ENCODE results near the gene FLYWCH1.

Gene FLYWCH1

GRCh38 chr16:2981177-2981898, 69.6 kb downstream of the FLYWCH1 start:
- DNase-seq (ENCODE audit: low read depth in 1 of 2, low spot score in 1 of 2) = no peak

DNA sequence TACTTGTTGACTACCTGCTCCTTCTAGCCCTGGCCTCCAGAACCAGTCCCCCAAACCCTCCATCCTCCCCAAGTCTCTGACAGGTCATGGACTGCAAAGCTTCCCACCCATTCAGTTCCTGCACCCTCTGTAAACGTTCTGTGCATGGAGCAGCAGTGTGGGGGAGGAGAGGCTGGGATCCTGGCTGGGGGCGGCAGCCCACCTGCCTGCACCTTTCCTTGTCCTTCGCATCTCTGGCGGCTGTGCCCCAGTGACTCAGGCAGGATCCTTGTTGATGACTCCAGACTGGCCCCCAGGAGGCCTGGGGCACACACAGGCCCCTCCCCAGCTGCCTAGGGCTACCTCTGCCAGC, 70.1 kb downstream of the FLYWCH1 start:
- DNase-seq (ENCODE audit: low read depth in 1 of 2, low spot score in 1 of 2) = no peak

DNA sequence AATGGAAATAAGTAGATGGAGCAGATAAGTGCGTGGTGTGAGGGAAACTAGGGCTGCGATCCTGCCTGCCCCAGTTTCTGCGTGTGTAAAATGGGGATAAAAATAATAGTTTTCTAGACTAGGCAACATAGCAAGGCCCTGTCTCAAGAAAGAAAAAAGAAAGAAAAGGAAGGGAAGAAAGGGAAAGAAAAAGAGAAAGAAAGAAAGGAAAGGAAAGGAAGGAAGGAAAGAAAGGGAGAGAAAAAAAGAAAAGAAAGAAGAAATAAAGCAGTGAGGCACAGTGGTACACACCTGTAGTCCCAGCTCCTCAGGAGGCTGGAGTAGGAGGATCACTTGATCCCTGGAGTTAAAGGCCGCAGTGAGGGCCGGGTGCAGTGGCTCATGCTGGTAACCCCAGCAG, 70.7 kb downstream of the FLYWCH1 start:
- DNase-seq (ENCODE audit: low read depth in 1 of 2, low spot score in 1 of 2) = no peak

- peak; percentile 54 to 59 for DNase-seq (ENCODE audit: low read depth in 1 of 2, low spot score in 1 of 2)
Observed at GRCh38 chr16:2983706-2984136, 72.0 kb downstream of the FLYWCH1 start.

DNA sequence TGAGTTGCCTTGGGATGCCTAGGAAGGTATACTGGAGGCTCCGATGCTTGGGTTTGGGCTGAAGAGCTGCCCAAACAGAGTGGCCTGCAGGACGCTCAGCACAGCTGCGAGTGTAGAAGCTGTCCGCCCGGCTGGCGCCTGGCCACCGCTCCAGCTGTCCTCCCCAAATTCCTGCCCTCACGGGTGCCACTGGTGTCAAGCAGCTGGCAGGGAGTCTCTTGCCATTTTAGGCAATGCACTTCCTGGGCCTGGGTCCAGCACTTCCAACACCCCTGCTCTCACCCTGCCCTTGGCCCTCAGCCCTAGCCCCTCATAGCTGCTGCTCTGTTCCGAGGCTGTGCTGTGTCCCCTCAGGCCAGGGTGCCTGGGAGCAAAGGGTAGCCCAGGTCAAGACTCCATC, 73.7 kb downstream of the FLYWCH1 start:
- DNase-seq (ENCODE audit: low read depth in 1 of 2, low spot score in 1 of 2) = no peak

DNA sequence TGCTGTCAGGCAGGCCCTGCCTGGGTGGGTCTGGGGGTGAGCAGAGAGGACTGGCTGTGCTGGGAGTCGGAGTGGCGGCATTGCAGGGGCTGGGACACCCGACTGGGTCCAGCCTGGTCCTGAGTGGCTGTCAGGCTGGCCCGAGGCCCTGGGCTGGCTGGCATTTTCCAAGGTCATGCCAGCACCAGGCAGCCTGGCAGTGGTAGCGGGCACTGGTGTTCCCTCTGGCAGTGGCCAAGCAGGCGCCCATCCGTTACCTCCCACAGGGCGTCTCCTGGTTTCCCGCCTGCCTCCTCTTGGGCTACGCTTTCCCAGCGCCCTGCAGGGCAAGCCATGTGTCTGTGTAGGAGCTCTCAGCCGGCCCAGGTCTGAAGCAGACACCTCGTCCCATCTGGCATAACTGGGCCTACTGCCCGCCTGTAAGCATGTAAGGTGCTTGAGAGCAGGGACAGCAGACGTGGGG, 74.2 kb downstream of the FLYWCH1 start:
- no peak for DNase-seq (ENCODE audit: low read depth in 1 of 2, low spot score in 1 of 2)

DNA sequence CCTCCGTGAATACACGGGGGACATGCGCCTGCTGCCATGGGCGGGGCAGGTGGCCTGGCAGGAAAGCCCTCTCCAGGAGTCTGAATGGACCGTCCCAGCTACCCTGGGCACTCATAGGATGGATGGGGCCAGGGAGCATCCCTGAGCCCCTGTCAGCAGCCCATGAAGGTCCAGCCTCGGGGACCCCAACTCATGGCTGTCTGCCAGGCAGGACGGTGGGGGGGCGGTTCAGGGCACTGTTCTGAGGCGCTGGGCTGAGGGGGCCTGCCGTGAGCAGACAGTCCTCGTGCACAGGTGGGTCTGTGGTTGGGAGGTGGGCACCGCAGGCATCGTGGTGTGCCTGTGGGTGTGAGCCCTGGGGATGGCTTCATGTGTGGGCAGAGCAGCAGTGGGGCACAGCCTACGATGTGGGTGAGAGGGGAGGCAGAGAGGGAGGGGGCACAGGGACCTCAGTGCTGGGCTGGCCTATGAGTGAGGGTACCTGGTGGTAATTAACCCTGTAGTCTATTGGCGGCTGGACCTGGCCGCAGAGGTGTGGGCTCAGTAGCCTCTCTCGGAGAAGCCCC, 75.0 kb downstream of the FLYWCH1 start:
- DNase-seq (ENCODE audit: low read depth in 1 of 2, low spot score in 1 of 2) = no peak

DNA sequence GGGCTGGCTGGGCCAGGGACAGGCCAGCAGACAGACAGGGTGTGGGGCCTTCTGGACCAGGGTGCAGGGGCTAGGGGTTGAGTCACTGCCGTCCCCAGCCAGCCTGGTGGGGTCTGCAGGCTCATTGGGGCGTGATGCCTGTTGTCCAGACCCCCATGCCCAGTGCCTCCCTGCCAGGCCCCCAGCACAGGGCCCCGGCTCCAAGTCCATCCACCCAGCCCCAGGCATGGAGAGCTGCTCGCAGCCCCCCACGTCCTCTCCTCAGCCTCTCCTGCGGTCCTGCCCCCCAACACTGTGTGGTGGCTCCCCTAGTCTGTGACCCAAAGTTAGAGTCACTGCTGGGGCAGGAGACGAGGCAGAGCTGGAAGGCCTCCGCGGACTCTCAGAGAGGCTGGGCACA, 75.6 kb downstream of the FLYWCH1 start:
- DNase-seq (ENCODE audit: low read depth in 1 of 2, low spot score in 1 of 2) = no peak

DNA sequence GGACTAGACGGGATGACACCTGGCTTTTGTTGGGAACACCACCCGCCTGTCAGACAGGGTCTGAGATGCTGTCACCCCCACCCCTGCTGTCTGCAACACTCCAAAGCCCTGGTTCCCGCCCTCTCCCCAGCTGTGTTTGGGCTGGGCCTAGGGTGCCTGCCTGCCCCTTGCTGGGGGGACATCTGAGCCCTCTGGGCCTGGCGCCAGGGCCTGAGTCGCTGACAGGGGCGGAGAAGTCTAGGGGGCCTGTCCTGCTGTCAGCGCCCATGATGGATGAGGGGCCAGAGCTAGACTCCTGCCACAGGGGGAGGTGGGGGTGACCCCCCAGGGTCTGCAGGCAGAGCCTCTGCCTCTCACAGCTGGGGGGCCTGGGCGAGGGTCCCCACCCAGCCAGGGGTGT, 76.1 kb downstream of the FLYWCH1 start:
- DNase-seq (ENCODE audit: low read depth in 1 of 2, low spot score in 1 of 2) = no peak

DNA sequence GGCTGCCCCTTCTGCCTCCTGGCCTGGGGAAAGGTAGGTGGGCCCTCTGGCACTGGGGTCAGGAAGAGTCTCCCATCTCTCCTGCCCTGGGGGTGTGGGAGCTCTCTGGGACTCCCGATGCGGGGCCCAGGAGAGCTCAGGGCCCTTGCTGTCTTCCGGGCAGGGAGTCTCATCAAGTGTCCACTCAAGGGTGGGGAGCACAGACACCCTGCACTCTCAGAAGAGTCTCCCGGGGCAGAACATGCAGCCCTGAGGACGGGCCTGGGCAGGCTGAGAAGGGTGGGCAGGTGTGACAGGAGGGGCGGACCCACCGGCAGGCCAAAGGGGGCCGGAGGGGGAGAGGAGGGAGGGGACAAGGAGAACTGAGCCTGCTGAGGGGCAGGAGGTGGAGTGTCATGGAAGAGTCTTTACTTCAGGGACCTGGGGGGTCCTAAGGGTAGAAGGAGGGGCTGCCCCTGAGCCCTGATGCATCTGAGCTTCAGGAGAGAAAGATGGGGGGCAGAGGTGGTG, 76.9 kb downstream of the FLYWCH1 start:
- no peak for DNase-seq (ENCODE audit: low read depth in 1 of 2, low spot score in 1 of 2)

DNA sequence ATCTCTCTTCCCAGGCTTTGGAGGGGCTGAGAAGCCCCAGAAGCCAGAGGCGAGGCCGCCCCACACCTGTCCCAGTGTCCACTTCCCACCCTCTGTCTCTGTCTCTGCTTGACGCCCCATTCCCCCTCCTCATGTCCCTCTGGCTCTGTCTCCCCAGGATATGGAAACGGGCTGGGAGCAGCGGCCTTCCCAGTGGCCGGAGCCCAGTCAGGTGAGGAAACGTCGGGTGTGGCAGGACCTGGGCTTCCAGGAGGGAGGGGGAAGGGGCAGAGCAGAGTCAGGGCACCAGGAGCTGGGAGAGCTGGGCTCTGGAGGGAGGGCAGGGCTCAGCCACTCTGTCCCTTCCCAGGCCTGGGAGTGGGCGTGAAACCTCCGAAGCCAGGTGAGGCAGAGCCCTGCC, 79.2 kb downstream of the FLYWCH1 start:
- no peak for DNase-seq (ENCODE audit: low read depth in 1 of 2, low spot score in 1 of 2)

GRCh38 chr16:2991566-2992261, 80.0 kb downstream of the FLYWCH1 start:
- DNase-seq (ENCODE audit: low read depth in 1 of 2, low spot score in 1 of 2) = no peak

GRCh38 chr16:2992383-2993081, 80.8 kb downstream of the FLYWCH1 start:
- no peak for DNase-seq (ENCODE audit: low read depth in 1 of 2, low spot score in 1 of 2)

- DNase-seq (ENCODE audit: low read depth in 1 of 2, low spot score in 1 of 2) = no peak
Observed at GRCh38 chr16:2996298-2996697, 84.6 kb downstream of the FLYWCH1 start.

GRCh38 chr16:2999929-3000328, 88.2 kb downstream of the FLYWCH1 start:
- no peak for DNase-seq (ENCODE audit: low read depth in 1 of 2, low spot score in 1 of 2)

DNA sequence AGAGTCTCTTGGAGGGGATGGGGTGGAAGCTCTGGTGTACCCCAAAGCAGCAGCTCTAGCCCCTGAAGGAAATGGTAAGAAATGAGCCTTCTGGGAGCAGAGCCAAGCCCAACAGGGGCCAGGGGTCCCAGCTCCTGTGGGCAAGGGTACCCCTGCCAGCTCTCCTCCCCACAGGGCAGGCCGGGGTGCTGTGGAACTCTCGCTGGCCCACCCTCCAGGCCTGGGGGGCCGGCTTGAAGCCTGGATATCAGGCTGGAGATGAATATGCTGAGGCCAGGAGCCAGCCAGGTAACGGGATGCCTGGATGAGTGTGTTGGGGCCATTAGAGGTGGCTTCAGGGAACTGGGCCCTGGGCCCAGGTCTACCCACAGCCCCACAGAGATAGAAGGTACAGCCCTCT, 88.8 kb downstream of the FLYWCH1 start:
- no peak for DNase-seq (ENCODE audit: low read depth in 1 of 2, low spot score in 1 of 2)

Measured in activated CD4-positive, alpha-beta T cell treated with anti-CD3 and anti-CD28 coated beads, Interleukin-2, amount 50 U/mL, for 24 hours (primary cell).